Activated CD8-positive, alpha-beta memory T cell treated with anti-CD3 and anti-CD28 coated beads, Interleukin-2, amount 10 ng/mL, durations not matched to agents 7 days and 5 days (primary cell): ENCODE results near the gene GPR137. TPM values are rescaled to one million over a fixed set of nuclear protein-coding genes. Genes with fewer than 3 reads are reported as not detected.
"Not testable (repeated sequence)": the region's sequence is repeated elsewhere in the genome, so short reads cannot be mapped to it uniquely, and the experiment has no call there.

Experiments
- ATAC-seq: fragments of 150-1000 bp; cut with Tn5 transposase; one replicate; pipeline ENCODE4 v1.10.0; 2021; ENCODE audit warnings: moderate library complexity
- CTCF ChIA-PET: fragments of 350-600 bp; sonication (Branson Sonifier 250); formaldehyde crosslinking; loops from one replicate; lab custom pipeline; 2021; ENCODE audit warnings: antibody characterized with exemption; lab: Charles Lee
- DNase-seq: peaks from one replicate; pipeline ENCODE4 v3.0.0-alpha.2; 2020
- H3K27ac Mint-ChIP-seq: one replicate; pipeline ENCODE4 v1.8.0; 2021; ENCODE audit warnings: mild to moderate bottlenecking, mixed read lengths
- H3K27me3 Mint-ChIP-seq: one replicate; pipeline ENCODE4 v1.8.0; 2021; ENCODE audit warnings: mixed read lengths
- H3K36me3 Mint-ChIP-seq: one replicate; pipeline ENCODE4 v1.8.0; 2021; ENCODE audit warnings: mild to moderate bottlenecking, mixed read lengths
- H3K4me1 Mint-ChIP-seq: one replicate; pipeline ENCODE4 v1.8.0; 2021; ENCODE audit warnings: mixed read lengths
- H3K4me3 Mint-ChIP-seq: one replicate; pipeline ENCODE4 v1.8.0; 2021; ENCODE audit warnings: mild to moderate bottlenecking, moderate library complexity, mixed read lengths
- H3K9me3 Mint-ChIP-seq: one replicate; pipeline ENCODE4 v1.8.0; 2022; ENCODE audit warnings: low read depth, mixed read lengths
- total RNA-seq, 2 experiments: library from RNA; stranded (reverse); gene quantifications; one replicate each; pipeline ENCODE4 v1.2.3, GENCODE V29; 2021

The GPR137 gene
- total RNA-seq, 2 experiments from 2014 or later = 32.9 to 46.0 TPM

GRCh38 chr11:64317325-64317960 is 31.8 kb downstream of the GPR137 start, which contains the start of gene TRMT112:
Gene TRMT112 (minus strand): TSS chr11:64317559. CDS start chr11:64317526, 33 bp downstream.
- Mint-ChIP-seq H3K9me3 (no peaks in the 10 kb centered on the region), H3K4me3 (peak within 1 kb of the TSS; percentile 95), H3K27me3 (no peaks in the 10 kb centered on the region), H3K4me1 (peaks cover 47% of the 10 kb centered on the region), H3K27ac (peak within 1 kb of the TSS; percentile 100), H3K36me3 (peaks cover 27% of the 10 kb centered on the region)
- ATAC-seq = peak; percentile 68
- CTCF ChIA-PET = interaction anchor here (0.8 to 3.5 kb wide), 25 partner anchors 10 to 371 kb away, joined by 3 to 140 read pairs (median 6); partner anchors contain the start of genes CATSPERZ, CCDC88B, ESRRA and FERMT3
- peak; percentile 99 for DNase-seq

- Mint-ChIP-seq H3K9me3 (no peaks in the 10 kb centered on the region), H3K4me1 (peaks cover 40% of the 10 kb centered on the region), H3K36me3 (peaks cover 22% of the 10 kb centered on the region), H3K4me3 (peak within 1 kb of the TSS; percentile 95), H3K27ac (peak within 1 kb of the TSS; percentile 100), H3K27me3 (no peaks in the 10 kb centered on the region)
- CTCF ChIA-PET = interaction anchor here (0.8 to 3.5 kb wide), 25 partner anchors 9 to 370 kb away, joined by 3 to 140 read pairs (median 6); partner anchors contain the start of genes CATSPERZ, CCDC88B, ESRRA and FERMT3
- ATAC-seq (peak; percentile 84), DNase-seq (peak; percentile 97)
Measured at GRCh38 chr11:64317961-64318765, 32.5 kb downstream of the GPR137 start, which contains the start of gene PRDX5. Gene PRDX5 (plus strand): TSS chr11:64318121. CDS start chr11:64318216, 95 bp downstream.

DNA sequence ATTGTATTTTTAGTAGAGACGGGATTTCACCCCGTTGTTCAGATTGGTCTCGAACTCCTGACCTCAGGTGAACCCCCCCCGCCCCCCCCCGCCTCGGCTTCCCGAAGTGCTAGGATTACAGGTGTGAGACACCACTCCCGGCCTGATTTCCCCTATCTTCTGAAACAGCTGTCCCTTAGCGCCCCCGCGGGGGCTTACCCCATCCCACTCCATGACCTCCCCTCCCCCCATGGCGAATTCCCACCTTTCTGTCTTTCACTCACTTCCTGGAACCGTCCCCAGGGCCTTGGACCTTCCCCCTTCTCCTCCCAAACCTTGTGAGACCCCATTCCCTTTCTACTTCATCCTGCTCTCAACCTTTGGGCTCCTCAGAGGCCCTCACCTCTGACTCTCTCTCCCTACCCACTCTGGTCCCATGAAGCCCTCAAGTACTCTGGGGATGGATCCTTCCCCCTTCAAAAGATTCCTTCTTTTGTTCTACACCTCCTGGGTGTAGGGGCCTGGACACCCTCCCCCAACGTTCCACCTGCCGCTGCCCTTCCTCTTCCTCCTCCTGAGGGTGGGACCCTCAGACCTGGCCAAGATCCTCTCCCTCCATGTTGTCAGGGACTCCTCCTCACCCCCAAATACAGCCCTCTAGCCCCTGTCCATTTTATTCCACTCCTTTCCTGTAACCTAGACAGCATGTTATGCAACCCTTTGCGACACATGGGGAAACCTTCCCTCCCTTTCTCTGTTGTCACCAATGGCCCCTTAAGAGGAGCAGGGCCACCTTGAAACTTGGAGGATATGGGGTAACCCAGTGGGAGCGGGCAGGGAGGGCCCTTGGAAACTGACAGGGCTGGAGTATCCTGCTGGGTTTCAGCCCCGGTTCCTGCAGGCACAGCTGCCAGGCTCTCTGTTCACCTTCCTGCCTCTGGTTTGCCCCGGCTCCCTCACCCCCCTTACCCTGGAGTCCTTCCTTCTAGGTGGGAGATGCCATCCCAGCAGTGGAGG is 33.4 kb downstream of the GPR137 start:
- ATAC-seq (no peak), DNase-seq (peak; percentile 41)
- Mint-ChIP-seq H3K36me3 (peaks cover 19% of the 10 kb centered on the region), H3K4me3 (peak overlapping the region; percentile 95), H3K27me3 (no peaks in the 10 kb centered on the region), H3K4me1 (peaks cover 39% of the 10 kb centered on the region), H3K27ac (peak overlapping the region; percentile 100), H3K9me3 (no peaks in the 10 kb centered on the region)
- CTCF ChIA-PET = interaction anchor here (1.4 to 3.5 kb wide), 9 partner anchors 12 to 369 kb away, joined by 3 to 140 read pairs (median 10); partner anchors contain the start of genes FERMT3 and FKBP2

- ATAC-seq (no peak), DNase-seq (no peak)
- CTCF ChIA-PET = interaction anchor here (1.7 kb wide), 1 partner anchor 11 kb away, joined by 9 read pairs; no protein-coding TSS in a partner anchor
- Mint-ChIP-seq H3K27ac (no peak overlapping the region), H3K9me3 (no peaks in the 10 kb centered on the region), H3K27me3 (no peaks in the 10 kb centered on the region), H3K36me3 (peaks cover 16% of the 10 kb centered on the region), H3K4me3 (no peak overlapping the region), H3K4me1 (peaks cover 35% of the 10 kb centered on the region)
Measured at GRCh38 chr11:64320556-64320955, 34.9 kb downstream of the GPR137 start.

GRCh38 chr11:64321026-64321425 is 35.4 kb downstream of the GPR137 start:
- peaks cover 16% of the 10 kb centered on the region for H3K36me3 Mint-ChIP-seq
- H3K4me1 Mint-ChIP-seq = peaks cover 35% of the 10 kb centered on the region
- no peak overlapping the region for H3K4me3 Mint-ChIP-seq
- no peak for DNase-seq
- H3K27ac Mint-ChIP-seq = peak overlapping the region; percentile 52
- ATAC-seq = no peak
- no peaks in the 10 kb centered on the region for H3K9me3 Mint-ChIP-seq
- CTCF ChIA-PET = interaction anchor here (3.5 kb wide), 1 partner anchor 11 kb away, joined by 13 read pairs; no protein-coding TSS in a partner anchor
- H3K27me3 Mint-ChIP-seq = no peaks in the 10 kb centered on the region

GRCh38 chr11:64321533-64321932 is 35.9 kb downstream of the GPR137 start:
- Mint-ChIP-seq H3K27ac (no peak overlapping the region), H3K36me3 (peaks cover 16% of the 10 kb centered on the region), H3K4me3 (no peak overlapping the region), H3K4me1 (peaks cover 31% of the 10 kb centered on the region), H3K9me3 (no peaks in the 10 kb centered on the region), H3K27me3 (no peaks in the 10 kb centered on the region)
- CTCF ChIA-PET = interaction anchor here (3.5 kb wide), 1 partner anchor 10 kb away, joined by 13 read pairs; no protein-coding TSS in a partner anchor
- DNase-seq = no peak
- no peak for ATAC-seq

- ATAC-seq = no peak
- H3K27me3 Mint-ChIP-seq = no peaks in the 10 kb centered on the region
- CTCF ChIA-PET = interaction anchor here (3.5 kb wide), 1 partner anchor 9 kb away, joined by 13 read pairs; no protein-coding TSS in a partner anchor
Measured at GRCh38 chr11:64322925-64323260, 37.2 kb downstream of the GPR137 start.

GRCh38 chr11:64323373-64323772 is 37.7 kb downstream of the GPR137 start:
- CTCF ChIA-PET = interaction anchor here (3.5 kb wide), 1 partner anchor 8 kb away, joined by 13 read pairs; no protein-coding TSS in a partner anchor
- peaks cover 9% of the 10 kb centered on the region for H3K36me3 Mint-ChIP-seq
- H3K4me1 Mint-ChIP-seq = peaks cover 21% of the 10 kb centered on the region
- H3K27ac Mint-ChIP-seq = no peak overlapping the region
- H3K9me3 Mint-ChIP-seq = no peaks in the 10 kb centered on the region
- no peaks in the 10 kb centered on the region for H3K27me3 Mint-ChIP-seq
- H3K4me3 Mint-ChIP-seq = no peak overlapping the region
- ATAC-seq = no peak
- DNase-seq = no peak

More at GRCh38 chr11:64322925-64323260, 37.2 kb downstream of the GPR137 start:
- Mint-ChIP-seq H3K9me3 (no peaks in the 10 kb centered on the region), H3K36me3 (peaks cover 11% of the 10 kb centered on the region), H3K4me3 (no peak overlapping the region), H3K4me1 (peaks cover 23% of the 10 kb centered on the region), H3K27ac (no peak overlapping the region)
- no peak for DNase-seq

GRCh38 chr11:64323984-64324383 is 38.3 kb downstream of the GPR137 start:
- not testable (repeated sequence) for H3K4me3 Mint-ChIP-seq, ATAC-seq, H3K27ac Mint-ChIP-seq, H3K27me3 Mint-ChIP-seq, H3K36me3 Mint-ChIP-seq, DNase-seq, H3K9me3 Mint-ChIP-seq
- CTCF ChIA-PET = interaction anchor here (3.5 kb wide), 1 partner anchor 8 kb away, joined by 13 read pairs; no protein-coding TSS in a partner anchor
- peaks cover 19% of the 10 kb centered on the region for H3K4me1 Mint-ChIP-seq

DNA sequence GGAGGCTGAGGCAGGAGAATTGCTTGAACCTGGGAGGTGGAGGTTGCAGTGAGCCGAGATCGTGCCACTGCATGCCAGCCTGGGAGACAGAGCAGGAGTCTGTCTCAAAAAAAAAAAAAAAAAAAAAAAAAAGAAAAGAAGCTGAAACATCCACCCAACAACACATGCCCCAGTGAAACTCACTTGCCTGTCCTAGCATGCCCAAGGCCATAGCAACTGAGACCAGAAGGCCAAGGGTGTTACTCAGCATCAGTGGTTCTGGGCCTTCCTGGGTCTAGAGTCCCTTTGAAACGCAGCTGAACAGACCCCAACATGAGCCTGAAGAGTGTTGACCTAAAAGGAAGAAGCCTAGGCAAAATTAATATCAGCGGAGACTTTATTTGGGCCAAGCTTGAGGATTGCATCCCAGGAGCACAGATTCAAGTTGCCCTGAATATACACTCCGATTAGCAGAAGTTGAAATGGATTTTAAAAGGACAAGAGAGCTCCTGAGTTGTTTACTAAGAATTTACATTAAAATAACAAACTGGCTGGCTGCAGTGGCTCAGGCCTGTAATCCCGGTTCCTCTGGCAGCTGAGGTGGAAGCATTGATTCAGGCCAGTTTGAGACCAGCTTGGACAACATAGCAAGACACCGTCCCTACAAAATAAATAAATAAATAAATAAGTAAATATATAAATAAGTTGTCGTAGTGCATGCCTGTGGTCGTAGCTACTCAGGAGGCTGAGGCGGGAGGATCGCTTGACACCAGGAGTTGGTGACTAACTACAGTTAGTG is 39.2 kb downstream of the GPR137 start:
- CTCF ChIA-PET = interaction anchor here (0.9 to 3.5 kb wide), 2 partner anchors 7 to 20 kb away, joined by 3 to 13 read pairs; no protein-coding TSS in a partner anchor
- no peak for DNase-seq
- Mint-ChIP-seq H3K27ac (no peak overlapping the region), H3K36me3 (peaks cover 9% of the 10 kb centered on the region), H3K27me3 (no peaks in the 10 kb centered on the region), H3K4me3 (no peak overlapping the region), H3K9me3 (no peaks in the 10 kb centered on the region), H3K4me1 (peaks cover 13% of the 10 kb centered on the region)
- no peak for ATAC-seq

GRCh38 chr11:64327375-64327774 is 41.7 kb downstream of the GPR137 start:
- Mint-ChIP-seq H3K4me1 (peaks cover 25% of the 10 kb centered on the region), H3K9me3 (no peaks in the 10 kb centered on the region), H3K4me3 (no peak overlapping the region), H3K36me3 (no peaks in the 10 kb centered on the region), H3K27ac (no peak overlapping the region), H3K27me3 (no peaks in the 10 kb centered on the region)
- DNase-seq (no peak), ATAC-seq (no peak)
- CTCF ChIA-PET = interaction anchor here (1.2 to 1.4 kb wide), 2 partner anchors 10 to 13 kb away, joined by 3 to 4 read pairs; partner anchors contain the start of genes CCDC88B, PRDX5 and TRMT112
